Measurements from ENCODE around the gene OGT. TPM values are rescaled to one million over a fixed set of nuclear protein-coding genes. Genes with fewer than 3 reads are reported as not detected.
"Not testable (repeated sequence)": the region's sequence is repeated elsewhere in the genome, so short reads cannot be mapped to it uniquely, and the experiment has no call there.

The OGT gene
- total RNA-seq, 4 donors from 2014 or later = 49.6 to 156 (median 88.8) TPM

DNA sequence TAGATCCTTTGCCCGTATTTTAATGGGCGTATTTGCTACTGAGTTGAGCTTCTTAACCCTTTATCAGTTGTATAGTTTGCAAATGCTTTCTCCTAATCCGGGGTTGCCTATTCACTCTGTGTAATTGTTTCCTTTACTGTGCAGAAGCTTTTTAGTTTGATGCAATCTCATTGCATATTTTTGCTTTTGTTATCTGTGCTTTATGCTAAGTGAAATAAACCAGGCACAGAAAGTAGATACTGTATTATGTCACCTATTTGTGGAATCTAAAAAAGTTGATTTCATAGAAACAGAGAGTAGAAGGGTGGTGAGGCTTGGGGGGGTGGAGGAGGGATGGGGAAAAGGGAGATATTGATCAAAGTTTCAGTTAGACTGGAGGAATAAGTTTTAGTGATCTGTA is 17.7 kb downstream of the OGT start:
- no peaks in the 10 kb centered on the region for H3K9me3 ChIP-seq
- H3K36me3 ChIP-seq = peaks cover 0 to 63% of the 10 kb centered on the region in 2 donors
- 82% methylated on average over 3 of the region's 3 CpGs; no CpG with 5 or more reads in 1 of the 2 donors for WGBS, 2 donors (ENCODE audit: low coverage in 1 of 2)
- H3K4me1 ChIP-seq = peaks cover 0 to 4% (median 0%) of the 10 kb centered on the region in 3 donors
- TF ChIP-seq CTCF (IDR thresholded peaks at IDR 0.05) (no peak), POLR2AphosphoS5 (IDR thresholded peaks at IDR 0.05) (no peak), POLR2A (IDR thresholded peaks at IDR 0.05) (no peak), EP300 (IDR thresholded peaks at IDR 0.05) (no peak)
- H3K4me3 ChIP-seq = no peak overlapping the region
- no peak for ATAC-seq
- H3K27me3 ChIP-seq = no peaks in the 10 kb centered on the region
- H3K27ac ChIP-seq = no peak overlapping the region

- no peak for ATAC-seq
- Histone ChIP-seq H3K27me3 (no peaks in the 10 kb centered on the region), H3K27ac (no peak overlapping the region), H3K4me1 (no peaks in the 10 kb centered on the region), H3K4me3 (no peak overlapping the region), H3K9me3 (no peaks in the 10 kb centered on the region), H3K36me3 (peaks cover 0 to 82% of the 10 kb centered on the region in 2 donors)
- TF ChIP-seq POLR2A (IDR thresholded peaks at IDR 0.05) (no peak), CTCF (IDR thresholded peaks at IDR 0.05) (no peak), POLR2AphosphoS5 (IDR thresholded peaks at IDR 0.05) (no peak), EP300 (IDR thresholded peaks at IDR 0.05) (no peak)
- 52 to 86% methylated on average over 2 to 3 of the region's 3 CpGs for WGBS, 2 donors (ENCODE audit: low coverage in 1 of 2)
Observed at GRCh38 chrX:71556036-71556435, 23.1 kb downstream of the OGT start.

GRCh38 chrX:71558920-71559319 is 26.0 kb downstream of the OGT start:
- Histone ChIP-seq H3K36me3 (peaks cover 0 to 97% of the 10 kb centered on the region in 2 donors), H3K4me1 (no peaks in the 10 kb centered on the region), H3K9me3 (no peaks in the 10 kb centered on the region), H3K27me3 (no peaks in the 10 kb centered on the region), H3K27ac (no peak overlapping the region), H3K4me3 (no peak overlapping the region)
- ATAC-seq = no peak
- TF ChIP-seq EP300 (IDR thresholded peaks at IDR 0.05) (no peak), POLR2A (IDR thresholded peaks at IDR 0.05) (no peak)
- WGBS, 2 donors (ENCODE audit: low coverage in 1 of 2) = 83 to 100% methylated on average over 1 to 4 of the region's 5 CpGs

- not testable (repeated sequence) for H3K4me1 ChIP-seq, H3K27ac ChIP-seq, ATAC-seq, H3K4me3 ChIP-seq, H3K27me3 ChIP-seq, H3K9me3 ChIP-seq
- H3K36me3 ChIP-seq = peaks cover 0 to 99% of the 10 kb centered on the region in 2 donors
- WGBS, 2 donors (ENCODE audit: low coverage in 1 of 2) = 69 to 80% methylated on average over 4 of the region's 6 CpGs
Observed at GRCh38 chrX:71559773-71560172, 26.9 kb downstream of the OGT start.

DNA sequence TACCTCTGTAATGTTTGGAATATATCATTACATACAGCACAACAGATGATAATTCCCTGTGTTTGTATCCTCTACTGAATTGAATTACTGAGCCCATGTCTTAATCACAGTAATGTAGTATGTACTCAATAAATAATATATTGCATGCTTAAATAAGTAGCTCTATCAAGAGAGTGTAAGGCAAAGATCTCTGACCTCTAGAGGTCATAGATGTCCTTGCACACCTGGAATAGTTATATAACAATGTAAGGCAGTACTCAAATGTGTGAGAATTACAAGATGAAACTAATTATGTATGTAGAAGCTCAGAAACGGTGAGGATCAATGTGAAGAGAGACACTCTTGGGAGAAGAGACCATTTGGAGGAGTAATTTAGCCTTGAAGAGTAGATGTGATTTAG is 31.0 kb downstream of the OGT start:
- Histone ChIP-seq H3K9me3 (no peaks in the 10 kb centered on the region), H3K4me3 (no peak overlapping the region), H3K27me3 (no peaks in the 10 kb centered on the region), H3K27ac (no peak overlapping the region), H3K36me3 (peaks cover 0 to 100% of the 10 kb centered on the region in 2 donors), H3K4me1 (peaks cover 0 to 8% (median 0%) of the 10 kb centered on the region in 3 donors)
- no peak for TF ChIP-seq POLR2A (IDR thresholded peaks at IDR 0.05)
- no peak for TF ChIP-seq CTCF (IDR thresholded peaks at IDR 0.05)
- no peak for TF ChIP-seq EP300 (IDR thresholded peaks at IDR 0.05)
- no peak for TF ChIP-seq POLR2AphosphoS5 (IDR thresholded peaks at IDR 0.05)
- WGBS, 2 donors (ENCODE audit: low coverage in 1 of 2) = 57 to 60% methylated on average over 1 of the region's 1 CpG
- ATAC-seq = no peak

GRCh38 chrX:71565474-71566041 is 32.7 kb downstream of the OGT start:
- Histone ChIP-seq H3K36me3 (peaks cover 0 to 97% of the 10 kb centered on the region in 2 donors), H3K4me3 (no peak overlapping the region), H3K4me1 (peaks cover 0 to 8% (median 0%) of the 10 kb centered on the region in 3 donors), H3K27ac (no peak overlapping the region), H3K9me3 (no peaks in the 10 kb centered on the region), H3K27me3 (no peaks in the 10 kb centered on the region)
- ATAC-seq = no peak
- TF ChIP-seq CTCF (IDR thresholded peaks at IDR 0.05) (no peak), POLR2A (IDR thresholded peaks at IDR 0.05) (no peak)
- 42 to 60% methylated on average over 6 to 9 of the region's 9 CpGs for WGBS, 2 donors (ENCODE audit: low coverage in 1 of 2)

- H3K4me1 ChIP-seq, H3K9me3 ChIP-seq, H3K4me3 ChIP-seq, H3K27me3 ChIP-seq, H3K27ac ChIP-seq, ATAC-seq: not testable (repeated sequence)
- peaks cover 0 to 93% of the 10 kb centered on the region in 2 donors for H3K36me3 ChIP-seq
- 82 to 94% methylated on average over 4 to 6 of the region's 8 CpGs for WGBS, 2 donors (ENCODE audit: low coverage in 1 of 2)
Observed at GRCh38 chrX:71571390-71571789, 38.5 kb downstream of the OGT start.

Measured in gastroesophageal sphincter (tissue), 4 donors.